Right renal cortex interstitium (tissue), 3 donors: Measurements from ENCODE around the gene BSX. TPM values are rescaled to one million over a fixed set of nuclear protein-coding genes. Genes with fewer than 3 reads are reported as not detected.

Experiments
- DNase-seq, 3 donors: peaks; one replicate each; pipeline ENCODE4 v3.0.0-alpha.2; 2013; ENCODE audit warnings: low read depth in 3 of 3, low spot score in 2 of 3
- polyA plus RNA-seq, 3 donors: library from polyadenylated mRNA; unstranded; fragments of 120-200 nt; gene quantifications; one replicate each; pipeline ENCODE4 v1.2.1, GENCODE V29; 2013; ENCODE audit not compliant: insufficient read length in 3 of 3

Gene BSX
- polyA plus RNA-seq, 3 donors, result not detected

DNA sequence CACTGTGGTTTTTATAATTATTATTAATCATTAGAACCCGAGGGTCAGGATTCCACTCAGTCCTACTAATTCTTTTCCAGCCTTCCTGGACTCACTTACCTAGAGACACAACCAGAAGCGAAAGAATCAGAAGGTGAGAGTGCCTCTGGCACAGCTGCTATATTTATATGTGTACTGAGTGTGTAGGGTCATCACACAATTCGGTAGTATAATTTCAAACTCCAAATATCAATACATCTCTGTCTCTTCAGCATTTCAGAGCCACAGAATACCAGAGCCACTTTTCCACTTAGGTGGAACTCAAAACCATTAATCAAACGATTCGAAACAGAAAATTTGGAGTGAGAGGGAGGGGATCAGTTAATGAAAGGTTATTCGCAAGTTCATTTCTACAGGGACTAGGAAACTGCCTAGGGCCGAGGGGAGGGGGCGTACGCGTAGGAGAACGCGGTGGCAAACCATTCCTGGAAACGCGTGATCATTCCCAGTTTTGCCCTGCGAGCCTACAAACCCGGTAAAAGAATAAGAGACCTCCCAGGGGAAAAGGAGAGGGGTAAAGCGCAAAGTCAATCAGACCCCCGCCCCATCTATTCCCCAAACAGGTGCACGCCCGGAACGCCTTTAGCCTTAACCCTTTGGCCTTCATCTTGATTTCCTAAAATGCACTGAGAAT is 5.4 kb downstream of the BSX start:
- DNase-seq, result no peak

DNA sequence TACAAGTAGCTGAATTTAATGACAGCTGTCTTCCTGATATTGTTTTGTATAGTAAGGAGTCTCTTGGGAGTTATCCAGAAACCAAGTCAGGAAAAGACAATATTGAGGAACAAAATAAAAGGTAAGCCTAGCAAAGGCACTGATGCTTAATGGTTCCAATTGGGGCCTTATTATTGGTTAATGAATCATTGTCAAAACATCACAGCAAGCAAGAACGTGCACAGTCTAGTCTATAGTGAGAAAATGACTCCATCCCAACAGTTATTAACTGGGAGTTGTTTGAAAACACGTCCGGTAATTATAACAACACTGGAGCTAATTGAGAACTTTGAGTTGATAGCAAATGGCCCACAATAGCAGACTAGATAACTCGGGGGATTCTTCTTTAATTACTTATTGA is 17.7 kb downstream of the BSX start:
- no peak for DNase-seq

DNA sequence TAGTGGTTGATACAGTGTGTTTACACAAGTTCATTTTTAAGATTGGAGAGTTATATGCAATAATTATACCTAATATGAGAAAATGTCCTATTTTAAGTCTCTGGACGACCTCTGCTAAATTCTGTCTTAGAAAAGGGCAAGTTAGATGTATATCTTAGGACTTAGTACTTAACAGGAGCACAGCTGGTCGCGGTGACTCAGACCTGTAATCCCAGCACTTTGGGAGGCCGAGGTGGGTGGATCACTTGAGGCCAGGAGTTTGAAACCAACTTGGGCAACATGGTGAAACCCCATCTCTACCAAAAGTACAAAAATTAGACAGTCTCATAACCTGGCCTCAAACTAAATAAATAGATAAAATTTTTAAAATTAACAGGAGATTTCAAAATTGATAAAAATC is 27.2 kb downstream of the BSX start:
- DNase-seq, result no peak

DNA sequence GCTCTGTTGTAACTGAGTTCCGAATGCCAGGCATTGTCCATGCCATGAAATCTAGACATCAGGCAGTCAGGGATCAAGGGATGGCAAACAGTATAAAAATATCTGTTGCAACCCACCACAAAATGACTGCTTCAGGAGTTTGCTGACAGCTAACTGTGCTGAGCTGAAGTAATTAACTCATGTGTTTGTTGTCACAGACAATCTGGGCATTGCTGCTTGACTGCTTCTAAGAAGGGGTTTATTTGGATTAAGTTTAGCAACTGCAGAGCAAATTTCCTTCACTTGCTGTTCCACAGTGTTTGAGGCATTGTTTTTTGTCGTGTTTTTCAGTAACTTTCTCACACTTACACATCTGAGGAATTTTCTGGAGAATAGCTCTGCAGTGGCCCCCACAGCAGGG is 30.4 kb downstream of the BSX start:
- no peak for DNase-seq

DNA sequence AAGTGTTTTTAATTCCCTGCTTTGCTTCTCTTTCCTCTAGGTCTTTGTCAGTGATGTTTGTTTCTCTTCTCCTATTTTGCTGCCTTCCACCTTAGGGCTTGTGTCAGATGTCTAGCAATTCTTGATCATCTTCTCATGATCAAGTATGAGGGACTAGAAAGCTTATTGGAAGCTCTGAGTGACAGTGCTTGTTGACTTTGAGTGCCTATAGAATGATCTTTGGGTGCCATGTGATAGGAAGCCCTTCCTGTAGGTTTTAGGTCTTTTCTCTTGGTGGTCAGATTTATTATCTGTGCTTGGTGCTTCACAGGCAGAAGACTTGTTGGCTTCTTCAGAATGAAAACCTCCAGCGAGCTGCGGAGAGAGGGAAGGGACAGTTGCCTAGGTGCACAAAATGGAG is 43.1 kb downstream of the BSX start:
- no peak for DNase-seq

DNA sequence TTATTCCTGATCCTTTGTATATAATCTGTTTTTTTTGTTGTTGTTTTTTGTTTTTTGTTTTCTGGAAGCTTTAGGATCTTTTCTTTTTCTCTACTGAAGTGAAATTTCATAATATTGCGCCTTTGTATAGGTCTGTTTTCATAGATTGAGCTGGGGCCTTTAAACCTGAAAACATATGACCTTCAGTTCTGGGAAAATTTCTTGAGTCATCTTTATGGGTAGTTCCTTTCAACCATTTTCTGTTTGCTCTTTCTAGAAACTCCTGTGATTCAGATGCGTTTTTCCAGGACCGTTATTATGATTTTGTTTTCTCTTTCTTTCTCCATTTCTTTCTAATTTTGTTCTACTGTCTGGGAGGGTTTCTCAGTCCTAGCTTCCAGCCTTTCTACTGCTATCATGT is 43.7 kb downstream of the BSX start:
- DNase-seq, result no peak

DNA sequence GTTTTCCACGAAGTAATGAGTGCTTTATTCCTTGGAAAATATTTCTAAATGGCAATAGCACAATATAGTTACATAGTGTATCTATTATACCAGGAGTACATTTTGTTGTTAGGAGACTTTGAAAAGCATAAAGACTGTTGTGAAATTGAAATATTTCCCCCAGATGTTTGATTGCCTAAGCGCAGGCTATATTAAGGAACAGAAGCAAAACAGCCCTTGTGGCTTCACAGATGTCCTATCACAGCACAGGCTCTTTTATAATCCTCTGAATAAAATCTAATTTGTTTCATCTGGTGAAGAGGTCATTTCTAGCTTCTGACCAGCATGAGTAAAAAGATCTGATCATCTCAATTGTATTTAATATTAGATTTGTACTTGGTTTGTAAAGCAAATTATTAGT is 48.2 kb downstream of the BSX start:
- no peak for DNase-seq

DNA sequence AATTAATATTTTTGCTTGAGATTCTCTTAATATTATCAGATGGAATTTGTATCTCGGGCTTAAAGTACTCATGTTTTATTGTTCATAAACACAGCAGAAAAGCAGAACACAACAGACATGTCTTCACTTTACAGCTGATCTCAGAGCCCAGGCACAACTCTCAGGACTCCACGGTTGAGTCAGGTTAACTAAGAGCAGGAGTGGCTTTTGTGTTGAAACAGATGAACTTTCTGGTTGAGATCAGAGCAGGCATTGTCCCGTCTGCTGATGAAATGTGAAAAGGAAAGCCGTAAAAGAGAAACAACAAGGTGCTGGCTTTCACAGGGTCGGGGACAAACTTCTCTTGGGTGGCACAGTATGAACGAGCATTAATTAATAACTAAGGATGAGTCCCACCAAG is 50.1 kb downstream of the BSX start:
- no peak for DNase-seq

Other genes starting within 250 kb of the BSX start
- gene CRTAM, start 143.3 kb downstream of the BSX start, polyA plus RNA-seq, result under 1 TPM in 1 of 3 donors, not detected in 2; 0.14 TPM
- gene JHY, start 99.1 kb downstream of the BSX start, polyA plus RNA-seq, result 10 to 100 TPM; 12.6 to 14.0 (median 13.4) TPM
- gene HSPA8, start 80.3 kb upstream of the BSX start, polyA plus RNA-seq, result 1,000 to 10,000 TPM; 1,463 to 1,647 (median 1,521) TPM
- 10 to 100 TPM; 34.5 to 39.4 (median 38.4) TPM for gene CLMP, start 213.4 kb upstream of the BSX start, polyA plus RNA-seq